Left ventricle myocardium inferior (tissue), 1 donor: ENCODE measurements around the gene PRXL2C. TPM values are rescaled to one million over a fixed set of nuclear protein-coding genes. Genes with fewer than 3 reads are reported as not detected.
A peak's percentile ranks its signal among the peaks of the same experiment; 100 is the strongest.
"Not testable (repeated sequence)": the region's sequence is repeated elsewhere in the genome, so short reads cannot be mapped to it uniquely, and the experiment has no call there.

Source experiments
- DNase-seq: peaks from one replicate; pipeline ENCODE4 v3.0.0-alpha.2; 2020
- H3K27ac ChIP-seq: fragments of 200-600 bp; replicated peaks from 2 replicates; pipeline ENCODE4 v1.8.0; 2021
- H3K27me3 ChIP-seq: fragments of 200-600 bp; 2 replicates; pipeline ENCODE4 v1.8.0; 2021; ENCODE audit warnings: low read depth
- H3K36me3 ChIP-seq: fragments of 200-600 bp; 2 replicates; pipeline ENCODE4 v1.8.0; 2021
- H3K4me1 ChIP-seq: fragments of 200-600 bp; 2 replicates; pipeline ENCODE4 v1.8.0; 2021
- H3K4me3 ChIP-seq: fragments of 200-600 bp; 2 replicates; pipeline ENCODE4 v1.8.0; 2021; ENCODE audit warnings: mild to moderate bottlenecking, moderate library complexity
- H3K9me3 ChIP-seq: fragments of 200-600 bp; replicated peaks from 2 replicates; pipeline ENCODE4 v1.8.0; 2021
- intact Hi-C: fragments of 100-400 bp; cut with micrococcal nuclease; formaldehyde crosslinking; loops from one replicate; pipeline ENCODE4 v1.11.0; 2022
- total RNA-seq: library from RNA; stranded (reverse); fragmentation: NEBNext Ultra II Directional; extraction: Animal tissue kit (Norgen Biotek cat#: 25700); gene quantifications from one replicate; pipeline ENCODE4 v1.2.1, GENCODE V29; 2021
- TF ChIP-seq, protein P1 (sequence below): fragments of 200-600 bp; IDR thresholded peaks from 2 replicates; pipeline ENCODE4 v1.8.0; 2021; ENCODE audit warnings: antibody characterized with exemption, mild to moderate bottlenecking, borderline replicate concordance
- donor health status: DM: no; HTN: yes; CAD: no; lungs with severe emphysema.

Gene PRXL2C
- total RNA-seq, 1 donor from 2014 or later = 26.8 TPM

DNA sequence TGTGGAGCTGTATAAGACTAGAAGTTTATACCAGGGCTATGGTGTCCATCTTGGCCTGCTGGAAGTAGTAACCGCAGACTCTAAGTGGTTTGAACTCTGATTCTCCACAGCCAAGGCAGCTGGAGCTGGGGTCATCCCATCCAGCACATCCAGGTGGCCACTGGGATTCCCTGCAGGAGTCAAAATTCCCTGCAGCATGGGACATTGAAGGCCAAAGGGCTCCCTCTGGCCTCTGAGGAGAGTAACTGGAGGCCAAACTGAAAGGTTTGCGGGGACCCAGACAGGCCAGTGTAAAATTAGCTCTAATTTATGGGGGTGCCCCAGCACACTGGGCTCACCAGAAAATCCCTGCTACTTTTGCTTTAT is 12.2 kb upstream of the PRXL2C start:
- Histone ChIP-seq H3K36me3 (no peaks in the 10 kb centered on the region), H3K9me3 (no peaks in the 10 kb centered on the region), H3K4me1 (no peaks in the 10 kb centered on the region), H3K27ac (no peak overlapping the region), H3K4me3 (no peak overlapping the region), H3K27me3 (no peaks in the 10 kb centered on the region)
- no peak for DNase-seq
- intact Hi-C loops = loop anchor here (10.0 kb wide), 1 partner anchor 343 kb away; no protein-coding TSS in a partner anchor
- TF ChIP-seq, protein P1, sequence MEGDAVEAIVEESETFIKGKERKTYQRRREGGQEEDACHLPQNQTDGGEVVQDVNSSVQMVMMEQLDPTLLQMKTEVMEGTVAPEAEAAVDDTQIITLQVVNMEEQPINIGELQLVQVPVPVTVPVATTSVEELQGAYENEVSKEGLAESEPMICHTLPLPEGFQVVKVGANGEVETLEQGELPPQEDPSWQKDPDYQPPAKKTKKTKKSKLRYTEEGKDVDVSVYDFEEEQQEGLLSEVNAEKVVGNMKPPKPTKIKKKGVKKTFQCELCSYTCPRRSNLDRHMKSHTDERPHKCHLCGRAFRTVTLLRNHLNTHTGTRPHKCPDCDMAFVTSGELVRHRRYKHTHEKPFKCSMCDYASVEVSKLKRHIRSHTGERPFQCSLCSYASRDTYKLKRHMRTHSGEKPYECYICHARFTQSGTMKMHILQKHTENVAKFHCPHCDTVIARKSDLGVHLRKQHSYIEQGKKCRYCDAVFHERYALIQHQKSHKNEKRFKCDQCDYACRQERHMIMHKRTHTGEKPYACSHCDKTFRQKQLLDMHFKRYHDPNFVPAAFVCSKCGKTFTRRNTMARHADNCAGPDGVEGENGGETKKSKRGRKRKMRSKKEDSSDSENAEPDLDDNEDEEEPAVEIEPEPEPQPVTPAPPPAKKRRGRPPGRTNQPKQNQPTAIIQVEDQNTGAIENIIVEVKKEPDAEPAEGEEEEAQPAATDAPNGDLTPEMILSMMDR = no peak

DNA sequence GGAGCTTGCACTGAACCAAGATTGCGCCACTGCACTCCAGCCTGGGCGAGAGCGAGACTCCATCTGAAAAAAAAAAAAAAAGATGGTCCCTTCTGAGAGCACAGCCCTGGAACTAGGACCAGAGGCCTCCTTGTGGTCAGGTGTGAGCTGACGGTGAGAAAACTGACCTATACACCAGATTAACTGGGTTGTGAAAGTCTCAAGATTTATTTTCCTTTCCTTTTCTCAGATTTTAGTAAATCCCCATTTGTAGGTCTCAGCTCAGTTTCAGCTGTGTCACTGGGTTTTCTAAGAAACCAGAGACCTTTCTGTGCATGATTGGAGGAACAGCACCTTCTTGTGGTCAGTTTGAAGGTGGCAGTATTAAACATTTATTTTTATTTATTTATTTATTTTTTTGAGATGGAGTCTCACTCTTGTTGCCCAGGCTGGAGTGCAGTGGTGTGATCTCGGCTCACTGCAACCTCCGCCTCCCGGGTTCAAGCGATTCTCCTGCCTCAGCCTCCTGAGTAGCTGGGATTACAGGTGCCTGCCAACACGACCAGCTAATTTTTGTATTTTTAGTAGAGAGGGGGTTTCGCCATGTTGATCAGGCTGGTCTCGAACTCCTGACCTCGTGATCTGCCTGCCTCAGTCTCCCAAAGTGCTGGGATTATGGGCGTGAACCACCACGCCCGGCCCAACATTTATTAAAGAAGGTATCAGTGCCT is 11.7 kb upstream of the PRXL2C start:
- TF ChIP-seq, protein P1 = peak; percentile 82

DNA sequence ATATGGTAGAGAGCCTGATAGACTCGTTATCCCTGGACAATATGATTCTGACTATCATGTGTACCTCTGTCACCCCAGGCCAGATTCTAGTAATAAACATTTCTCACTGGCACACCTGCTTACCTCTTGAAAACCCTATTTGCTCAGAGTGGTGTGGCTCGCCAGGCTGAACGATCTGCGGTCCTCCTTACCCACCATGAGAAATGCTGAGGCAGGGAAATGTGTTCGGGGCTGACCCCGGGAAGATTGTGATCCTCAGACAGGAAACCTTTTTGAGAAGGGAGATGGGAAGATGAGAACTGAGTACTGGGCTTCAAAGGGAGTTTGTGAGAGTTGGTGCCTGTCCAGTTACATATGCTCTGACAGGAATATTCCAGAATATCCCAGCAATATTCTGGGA is 10.7 kb upstream of the PRXL2C start:
- Histone ChIP-seq H3K27ac (no peak overlapping the region), H3K27me3 (no peaks in the 10 kb centered on the region), H3K4me1 (no peaks in the 10 kb centered on the region), H3K4me3 (no peak overlapping the region), H3K36me3 (no peaks in the 10 kb centered on the region), H3K9me3 (no peaks in the 10 kb centered on the region)
- TF ChIP-seq, protein P1 = no peak
- DNase-seq = no peak
- intact Hi-C loops = loop anchor here (10.0 kb wide), 1 partner anchor 341 kb away; no protein-coding TSS in a partner anchor

More for the DNA sequence above, 11.7 kb upstream of the PRXL2C start:
- H3K9me3 ChIP-seq, H3K4me1 ChIP-seq, H3K27ac ChIP-seq, H3K27me3 ChIP-seq, H3K36me3 ChIP-seq, H3K4me3 ChIP-seq, DNase-seq: not testable (repeated sequence)
- intact Hi-C loops = loop anchor here (10.0 kb wide), 1 partner anchor 342 kb away; no protein-coding TSS in a partner anchor

DNA sequence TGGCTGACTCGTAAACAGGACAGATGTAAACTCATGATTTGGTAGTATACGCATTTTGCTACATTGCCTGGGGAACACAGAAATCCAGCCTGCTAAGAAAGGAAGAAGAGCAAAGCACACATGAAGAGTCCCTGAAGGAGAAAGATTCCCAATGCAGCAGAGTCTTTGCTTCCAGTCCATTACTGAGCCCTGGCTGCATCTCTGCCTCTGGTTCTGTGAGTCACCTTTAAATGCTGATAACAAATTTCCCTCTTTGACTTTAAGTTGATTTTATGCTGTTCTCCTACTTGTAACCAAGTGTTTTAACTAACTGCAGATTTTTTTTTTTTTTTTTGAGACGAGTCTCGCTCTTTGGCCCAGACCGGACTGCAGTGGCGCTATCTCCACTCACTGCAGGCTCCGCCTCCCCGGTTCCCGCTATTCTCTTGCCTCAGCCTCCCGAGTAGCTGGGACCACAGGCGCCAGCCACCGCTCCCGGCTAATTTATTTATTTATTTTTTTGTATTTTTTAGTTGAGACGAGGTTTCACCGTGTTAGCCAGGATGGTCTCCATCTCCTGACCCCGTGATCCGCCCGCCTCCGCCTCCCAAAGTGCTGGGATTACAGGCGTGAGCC is 8.5 kb upstream of the PRXL2C start:
- TF ChIP-seq, protein P1 = no peak
- H3K27me3 ChIP-seq = no peaks in the 10 kb centered on the region
- intact Hi-C loops = loop anchor here (10.0 kb wide), 1 partner anchor 339 kb away; no protein-coding TSS in a partner anchor
- no peaks in the 10 kb centered on the region for H3K4me1 ChIP-seq
- no peak overlapping the region for H3K4me3 ChIP-seq
- DNase-seq = no peak
- H3K9me3 ChIP-seq = no peaks in the 10 kb centered on the region
- H3K27ac ChIP-seq = no peak overlapping the region
- H3K36me3 ChIP-seq = no peaks in the 10 kb centered on the region

DNA sequence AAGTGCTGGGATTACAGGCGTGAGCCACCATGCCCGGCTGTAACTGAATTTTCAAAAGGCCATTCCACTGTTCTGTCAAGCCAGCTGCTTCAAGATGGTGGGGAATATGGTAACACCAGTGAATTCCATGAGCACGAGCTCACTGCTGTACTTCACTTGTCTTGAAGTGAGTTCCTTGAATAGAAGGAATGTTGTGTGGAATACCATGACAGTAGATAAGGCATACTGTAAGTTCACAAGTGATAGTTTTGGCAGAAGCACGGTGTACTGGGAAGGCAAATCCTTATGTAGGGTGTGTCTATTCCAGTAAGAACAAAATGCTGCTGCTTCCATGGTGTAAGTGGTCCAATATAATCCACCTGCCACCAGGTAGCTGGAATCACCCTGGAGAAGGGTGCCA is 6.6 kb upstream of the PRXL2C start:
- H3K27ac ChIP-seq = no peak overlapping the region
- H3K4me1 ChIP-seq = peaks cover 8% of the 10 kb centered on the region
- no peak overlapping the region for H3K4me3 ChIP-seq
- no peaks in the 10 kb centered on the region for H3K9me3 ChIP-seq
- DNase-seq = no peak
- no peaks in the 10 kb centered on the region for H3K27me3 ChIP-seq
- no peaks in the 10 kb centered on the region for H3K36me3 ChIP-seq
- intact Hi-C loops = loop anchor here (10.0 kb wide), 1 partner anchor 337 kb away; no protein-coding TSS in a partner anchor
- TF ChIP-seq, protein P1 = no peak
